Trophoblast cell (in vitro differentiated cells and primary cell): ENCODE data around the gene ZNF653.

Source experiments
- DNase-seq, 2 donors: peaks; one replicate each; pipeline ENCODE4 v3.0.0-alpha.2; 2016
- H2AFZ ChIP-seq: 2 replicates; pipeline ENCODE4 v1.6.1; 2013; ENCODE audit warnings: low read length, moderate library complexity, mild to moderate bottlenecking; ENCODE audit not compliant: insufficient read depth, poor library complexity
- H2AK5ac ChIP-seq: 2 replicates; pipeline ENCODE4 v1.6.1; 2013; ENCODE audit warnings: mild to moderate bottlenecking, low read length
- H2BK120ac ChIP-seq: 2 replicates; pipeline ENCODE4 v1.6.1; 2013; ENCODE audit warnings: low read length, mild to moderate bottlenecking, moderate library complexity; ENCODE audit not compliant: insufficient read depth, poor library complexity
- H2BK12ac ChIP-seq: 2 replicates; pipeline ENCODE4 v1.6.1; 2013; ENCODE audit warnings: mild to moderate bottlenecking, low read length, moderate library complexity
- H2BK5ac ChIP-seq: 2 replicates; pipeline ENCODE4 v1.6.1; 2013; ENCODE audit warnings: low read length, low read depth, moderate library complexity, mild to moderate bottlenecking; ENCODE audit not compliant: poor library complexity
- H3K14ac ChIP-seq: 2 replicates; pipeline ENCODE4 v1.6.1; 2013; ENCODE audit warnings: mild to moderate bottlenecking, low read length
- H3K18ac ChIP-seq: 2 replicates; pipeline ENCODE4 v1.6.1; 2013; ENCODE audit warnings: mild to moderate bottlenecking, low read length
- H3K23ac ChIP-seq: 2 replicates; pipeline ENCODE4 v1.6.1; 2013; ENCODE audit warnings: low read length
- H3K27ac ChIP-seq: 2 replicates; pipeline ENCODE4 v1.5.1; 2013; ENCODE audit warnings: low read depth, mild to moderate bottlenecking, inconsistent platforms, low read length, moderate library complexity
- H3K27me3 ChIP-seq: 2 replicates; pipeline ENCODE4 v1.6.1; 2013; ENCODE audit warnings: inconsistent platforms, mild to moderate bottlenecking, low read length, moderate library complexity; ENCODE audit not compliant: insufficient read depth
- H3K36me3 ChIP-seq, 2 experiments: 1 replicate in 1 of 2; 2 replicates in 1 of 2; pipeline ENCODE4 v1.6.1; 2013; ENCODE audit warnings: low read length in 2 of 2, mild to moderate bottlenecking in 2 of 2, moderate library complexity in 1 of 2; ENCODE audit not compliant: insufficient read depth in 2 of 2, control insufficient read depth in 1 of 2
- H3K4ac ChIP-seq: 2 replicates; pipeline ENCODE4 v1.6.1; 2013; ENCODE audit warnings: low read depth, mild to moderate bottlenecking, low read length, moderate library complexity
- H3K4me1 ChIP-seq, 2 experiments: 1 replicate in 1 of 2; 2 replicates in 1 of 2; pipeline ENCODE4 v1.6.1; 2013; ENCODE audit warnings: low read length in 2 of 2, mild to moderate bottlenecking in 2 of 2, moderate library complexity in 1 of 2; ENCODE audit not compliant: insufficient read depth in 2 of 2, control insufficient read depth in 1 of 2
- H3K4me2 ChIP-seq: 2 replicates; pipeline ENCODE4 v1.6.1; 2013; ENCODE audit warnings: inconsistent platforms, mild to moderate bottlenecking, low read length, moderate library complexity
- H3K4me3 ChIP-seq: 2 replicates; pipeline ENCODE4 v1.5.1; 2013; ENCODE audit warnings: mild to moderate bottlenecking, low read depth, low read length, inconsistent platforms
- H3K79me1 ChIP-seq: one replicate; pipeline ENCODE4 v1.6.1; 2013; ENCODE audit warnings: low read length
- H3K79me2 ChIP-seq: 2 replicates; pipeline ENCODE4 v1.6.1; 2013; ENCODE audit warnings: low read length, mild to moderate bottlenecking; ENCODE audit not compliant: control insufficient read depth, insufficient read depth, poor library complexity
- H3K9ac ChIP-seq: 2 replicates; pipeline ENCODE4 v1.6.1; 2013; ENCODE audit warnings: mild to moderate bottlenecking, low read length
- H3K9me3 ChIP-seq: 2 replicates; pipeline ENCODE4 v1.6.1; 2013; ENCODE audit warnings: low read depth, mild to moderate bottlenecking, control low read depth, inconsistent platforms, low read length; ENCODE audit not compliant: insufficient read depth
- H4K12ac ChIP-seq: 2 replicates; pipeline ENCODE4 v1.6.1; 2013; ENCODE audit warnings: low read depth, mild to moderate bottlenecking, low read length, moderate library complexity
- H4K8ac ChIP-seq: 2 replicates; pipeline ENCODE4 v1.6.1; 2013; ENCODE audit warnings: low read depth, mild to moderate bottlenecking, low read length, moderate library complexity
- H4K91ac ChIP-seq: one replicate; pipeline ENCODE4 v1.6.1; 2013; ENCODE audit warnings: low read depth, mild to moderate bottlenecking, low read length, moderate library complexity
- WGBS: extraction: QIAGEN DNeasy Blood & Tissue Kit; methylation state at CpG from one replicate; pipeline ENCODE4 v1.1.7; 2013; ENCODE audit warnings: missing lambda C conversion rate; ENCODE audit not compliant: insufficient read length, insufficient coverage; ENCODE audit errors: extremely low coverage; 5-methylcytosine and 5-hydroxymethylcytosine counted together

The ZNF653 gene

DNA sequence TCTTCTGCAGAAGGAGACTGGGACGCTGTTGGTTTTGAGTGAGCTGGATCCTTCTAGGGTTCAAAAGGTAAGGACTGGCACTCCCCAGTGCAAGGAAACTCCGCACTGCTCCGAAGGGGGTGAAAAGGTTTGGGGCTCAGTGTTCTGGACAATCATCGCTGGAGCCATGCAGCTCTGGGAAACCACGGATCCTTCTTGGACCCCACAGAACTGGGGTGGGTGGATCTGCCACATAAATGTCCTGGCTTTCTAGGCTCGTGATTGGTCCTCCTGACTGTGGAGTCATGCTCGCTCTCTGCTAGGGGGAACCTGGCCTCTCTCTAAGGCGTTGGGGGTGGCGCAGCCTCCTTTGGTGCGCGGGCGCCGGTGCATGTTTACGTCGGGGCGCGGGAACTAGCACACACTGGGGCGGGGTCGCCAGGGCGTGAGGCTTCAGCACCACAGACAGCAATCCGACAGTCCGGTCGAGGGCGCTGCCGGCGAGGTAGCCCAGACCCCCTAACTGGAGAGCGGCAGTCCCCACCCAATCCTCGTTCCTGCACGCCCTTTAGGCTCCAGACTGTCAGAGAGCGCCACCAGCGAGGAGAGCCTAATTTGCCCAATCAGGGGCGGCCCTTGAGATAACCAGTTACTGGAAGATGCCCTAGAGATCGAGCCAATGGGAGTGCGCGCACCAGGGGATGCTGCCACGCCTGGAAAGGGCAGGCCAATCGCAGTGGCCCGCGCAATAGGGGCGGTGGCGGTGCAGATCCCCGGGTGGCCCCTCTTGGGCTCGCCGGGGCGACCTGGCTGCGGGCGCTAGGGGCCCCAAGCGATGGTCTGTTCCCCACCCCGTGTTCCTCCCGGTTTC is 23.9 kb downstream of the ZNF653 start:
- no peak overlapping the region for H4K12ac ChIP-seq
- no peak overlapping the region for H3K18ac ChIP-seq
- no peak overlapping the region for H4K91ac ChIP-seq
- no peak overlapping the region for H2BK12ac ChIP-seq
- DNase-seq, result peak in 1 of 2 donors; percentile 20
- H3K27me3 ChIP-seq, result peaks cover 42% of the 10 kb centered on the region
- peaks cover 8 to 10% of the 10 kb centered on the region in 2 experiments for H3K4me1 ChIP-seq
- H4K8ac ChIP-seq, result no peak overlapping the region
- H3K4ac ChIP-seq, result no peak overlapping the region
- H2AK5ac ChIP-seq, result no peak overlapping the region
- no peak overlapping the region for H2BK5ac ChIP-seq
- H3K79me2 ChIP-seq, result no peaks in the 10 kb centered on the region
- no peak overlapping the region for H3K14ac ChIP-seq
- H3K23ac ChIP-seq, result no peak overlapping the region
- no peak overlapping the region for H3K4me3 ChIP-seq
- H3K9ac ChIP-seq, result no peak overlapping the region
- H3K4me2 ChIP-seq, result peak overlapping the region; percentile 42
- H3K9me3 ChIP-seq, result peaks cover 11% of the 10 kb centered on the region
- H3K36me3 ChIP-seq, result peaks cover 2 to 3% of the 10 kb centered on the region in 2 experiments
- no peak overlapping the region for H2AFZ ChIP-seq
- no peak overlapping the region for H3K27ac ChIP-seq
- H2BK120ac ChIP-seq, result no peak overlapping the region
- WGBS, result no CpG with 5 or more reads among the region's 50 CpGs
- H3K79me1 ChIP-seq, result no peaks in the 10 kb centered on the region

DNA sequence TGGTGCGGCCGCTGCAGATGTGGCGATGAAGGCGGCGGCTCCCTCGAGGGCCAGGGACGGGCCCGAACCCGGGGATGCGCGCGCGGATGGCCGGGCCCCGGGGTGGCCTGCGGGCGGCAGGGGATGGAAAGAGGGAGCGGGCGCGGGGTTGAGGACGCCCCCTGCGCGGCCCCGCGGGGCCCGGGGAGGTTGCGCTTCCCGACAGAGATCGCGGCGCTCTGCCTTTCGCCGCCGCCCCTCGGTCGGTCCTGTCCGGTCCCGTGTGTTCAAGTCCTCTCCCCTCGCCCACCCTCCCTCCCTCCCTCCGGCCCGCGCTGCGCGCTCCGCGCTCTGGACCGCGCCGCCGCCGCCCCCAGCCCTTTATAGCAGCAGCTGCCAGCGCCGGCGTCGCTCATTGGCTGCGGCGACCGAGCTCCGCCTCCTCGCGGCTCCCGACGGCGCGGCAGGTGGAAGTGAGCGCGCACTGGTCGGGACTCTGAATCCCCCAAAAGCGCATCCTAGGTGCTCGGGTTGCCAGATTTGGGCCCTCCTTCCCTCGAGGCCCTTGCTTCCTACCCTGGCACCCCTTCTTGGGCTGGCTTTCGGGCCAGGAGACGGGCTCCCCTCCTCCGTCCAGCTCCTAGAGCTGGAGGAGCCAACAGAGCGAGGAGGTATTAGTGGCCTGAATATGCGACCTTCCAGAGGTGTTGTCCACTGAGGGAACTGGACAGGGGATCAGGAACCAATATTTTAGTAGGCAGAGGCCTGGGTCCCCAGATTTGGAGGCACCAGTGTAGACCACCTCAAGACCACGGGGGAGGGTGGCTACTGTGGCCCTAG is 24.7 kb downstream of the ZNF653 start, which contains the start of gene ELAVL3:
ELAVL3 (minus strand) TSS at position 332 of the 819 bp plus-strand sequence. CDS start 438 bp downstream, outside the sequence.
- no peak within 1 kb of the TSS for H3K14ac ChIP-seq
- H4K91ac ChIP-seq, result no peak within 1 kb of the TSS
- H3K18ac ChIP-seq, result no peak within 1 kb of the TSS
- no peak within 1 kb of the TSS for H4K8ac ChIP-seq
- no peak within 1 kb of the TSS for H2BK5ac ChIP-seq
- no peak within 1 kb of the TSS for H2BK120ac ChIP-seq
- H3K4ac ChIP-seq, result no peak within 1 kb of the TSS
- peaks cover 2 to 3% of the 10 kb centered on the region in 2 experiments for H3K36me3 ChIP-seq
- no peak within 1 kb of the TSS for H3K9ac ChIP-seq
- no peak within 1 kb of the TSS for H3K27ac ChIP-seq
- no peak within 1 kb of the TSS for H3K23ac ChIP-seq
- peak within 1 kb of the TSS; percentile 42 for H3K4me2 ChIP-seq
- peaks cover 8 to 10% of the 10 kb centered on the region in 2 experiments for H3K4me1 ChIP-seq
- H3K27me3 ChIP-seq, result peaks cover 42% of the 10 kb centered on the region
- WGBS, result no CpG with 5 or more reads among the region's 77 CpGs
- no peaks in the 10 kb centered on the region for H3K79me1 ChIP-seq
- H3K9me3 ChIP-seq, result peaks cover 11% of the 10 kb centered on the region
- DNase-seq, result no peak
- no peak within 1 kb of the TSS for H4K12ac ChIP-seq
- no peak within 1 kb of the TSS for H2BK12ac ChIP-seq
- no peak within 1 kb of the TSS for H2AK5ac ChIP-seq
- H3K4me3 ChIP-seq, result no peak within 1 kb of the TSS
- H3K79me2 ChIP-seq, result no peaks in the 10 kb centered on the region
- no peak within 1 kb of the TSS for H2AFZ ChIP-seq

- Histone ChIP-seq H3K36me3 (peaks cover 2 to 3% of the 10 kb centered on the region in 2 experiments), H4K12ac (no peak overlapping the region), H3K9ac (no peak overlapping the region), H3K27ac (no peak overlapping the region), H3K9me3 (peaks cover 11% of the 10 kb centered on the region), H3K4ac (no peak overlapping the region), H3K23ac (no peak overlapping the region), H3K4me1 (peaks cover 8 to 10% of the 10 kb centered on the region in 2 experiments), H3K79me1 (no peaks in the 10 kb centered on the region), H2AK5ac (no peak overlapping the region), H3K4me3 (no peak overlapping the region), H2AFZ (no peak overlapping the region), H3K27me3 (peaks cover 42% of the 10 kb centered on the region), H3K18ac (no peak overlapping the region), H4K8ac (no peak overlapping the region), H2BK12ac (no peak overlapping the region), H3K14ac (no peak overlapping the region), H3K79me2 (no peaks in the 10 kb centered on the region), H2BK120ac (no peak overlapping the region), H3K4me2 (no peak overlapping the region), H4K91ac (no peak overlapping the region), H2BK5ac (no peak overlapping the region)
- DNase-seq, result no peak
- no CpG with 5 or more reads among the region's 86 CpGs for WGBS
These were observed 25.5 kb downstream of the ZNF653 start for GRCh38 chr19:11479898-11480714.
